Testis (tissue), 3 donors: Measurements from ENCODE around the gene ZNF674. TPM values are rescaled to one million over a fixed set of nuclear protein-coding genes. Genes with fewer than 3 reads are reported as not detected.
"Not testable (repeated sequence)": the region's sequence is repeated elsewhere in the genome, so short reads cannot be mapped to it uniquely, and the experiment has no call there.

ENCODE experiments used
- DNase-seq: peaks from one replicate; pipeline ENCODE4 v3.0.0-alpha.2; 2019
- H3K27ac ChIP-seq, 2 donors: fragments of 200-600 bp; sonication (generic); one replicate each; pipeline ENCODE4 v1.5.1; 2019
- H3K27me3 ChIP-seq: fragments of 200-600 bp; sonication (generic); one replicate; pipeline ENCODE4 v1.5.1; 2019
- H3K36me3 ChIP-seq: fragments of 200-600 bp; sonication (generic); one replicate; pipeline ENCODE4 v1.5.1; 2017; ENCODE audit warnings: low read depth; ENCODE audit errors: missing control alignments
- H3K4me1 ChIP-seq: fragments of 200-600 bp; sonication (generic); one replicate; pipeline ENCODE4 v1.5.1; 2019
- H3K4me3 ChIP-seq, 2 donors: fragments of 200-600 bp; sonication (generic); one replicate each; pipeline ENCODE4 v1.5.1; 2017 to 2019
- H3K9me3 ChIP-seq: fragments of 200-600 bp; sonication (generic); one replicate; pipeline ENCODE4 v1.5.1; 2017
- CTCF ChIP-seq, 3 experiments: fragments of 450-650 bp in 2 of 3; fragments of 200-600 bp in 1 of 3; sonication (generic) in 1 of 3; IDR thresholded peaks; one replicate each; pipeline ENCODE4 v1.5.1; 2016 to 2019; ENCODE audit warnings: antibody characterized with exemption in 3 of 3, mild to moderate bottlenecking in 2 of 3, moderate library complexity in 1 of 3
- POLR2A ChIP-seq: fragments of 450-650 bp; IDR thresholded peaks from one replicate; pipeline ENCODE4 v1.6.1; 2017; ENCODE audit warnings: antibody characterized with exemption, mild to moderate bottlenecking, moderate library complexity
- WGBS, 2 donors: methylation state at CpG; one replicate each; pipeline ENCODE4 v1.1.5; 2018; 5-methylcytosine and 5-hydroxymethylcytosine counted together
- intact Hi-C: fragments of 100-400 bp; cut with DNase I; formaldehyde crosslinking; loops from one replicate; pipeline ENCODE4 v1.15.1; 2023; ENCODE audit warnings: low total_unique reads
- polyA plus RNA-seq: library from polyadenylated mRNA; stranded (reverse); fragments of 350-450 nt; fragmentation: Illumina TruSeq; extraction: RNeasy Lipid Tissue Mini Kit (QIAGEN cat#74804); gene quantifications from one replicate; pipeline ENCODE4 v1.2.3, GENCODE V29; 2014; ENCODE audit warnings: low read depth, low replicate concordance; ENCODE audit not compliant: insufficient read depth
- total RNA-seq, 2 donors: library from RNA; depleted of rRNA; stranded (reverse); fragments of >200 nt; gene quantifications; one replicate each; pipeline ENCODE4 v1.2.3, GENCODE V29; 2016

ZNF674 gene
- total and polyA plus RNA-seq, 3 donors from 2014 or later = 2.4 to 8.2 (median 6.3) TPM

DNA sequence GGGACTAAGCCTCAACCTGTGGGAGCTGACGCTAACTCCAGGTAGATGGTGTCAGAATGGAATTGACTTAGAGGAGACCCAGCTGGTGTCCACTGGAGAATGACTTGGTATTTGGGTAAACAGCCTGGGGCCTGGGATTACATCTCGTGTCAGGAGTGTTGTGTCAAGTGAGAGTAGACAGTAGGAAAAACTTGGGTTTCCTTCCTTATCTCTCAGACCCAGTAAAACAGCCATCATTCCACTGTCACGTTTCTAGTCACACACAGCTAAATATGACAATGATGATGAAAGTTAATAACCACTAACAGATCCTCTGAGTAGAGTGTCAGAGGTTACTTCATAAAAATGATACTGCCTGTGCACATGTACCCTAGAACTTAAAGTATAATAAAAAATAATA lies 13.8 kb downstream of the ZNF674 start:
- WGBS, 2 donors = 88 to 93% methylated on average over 3 of the region's 3 CpGs
- H3K9me3 ChIP-seq = no peaks in the 10 kb centered on the region
- intact Hi-C loops = no loop called here
- no peak overlapping the region for H3K27ac ChIP-seq
- no peaks in the 10 kb centered on the region for H3K27me3 ChIP-seq
- no peak for DNase-seq
- H3K4me1 ChIP-seq = no peaks in the 10 kb centered on the region
- no peaks in the 10 kb centered on the region for H3K36me3 ChIP-seq
- TF ChIP-seq POLR2A (no peak), CTCF (IDR thresholded peaks at IDR 0.05) (no peak)
- H3K4me3 ChIP-seq = no peak overlapping the region

DNA sequence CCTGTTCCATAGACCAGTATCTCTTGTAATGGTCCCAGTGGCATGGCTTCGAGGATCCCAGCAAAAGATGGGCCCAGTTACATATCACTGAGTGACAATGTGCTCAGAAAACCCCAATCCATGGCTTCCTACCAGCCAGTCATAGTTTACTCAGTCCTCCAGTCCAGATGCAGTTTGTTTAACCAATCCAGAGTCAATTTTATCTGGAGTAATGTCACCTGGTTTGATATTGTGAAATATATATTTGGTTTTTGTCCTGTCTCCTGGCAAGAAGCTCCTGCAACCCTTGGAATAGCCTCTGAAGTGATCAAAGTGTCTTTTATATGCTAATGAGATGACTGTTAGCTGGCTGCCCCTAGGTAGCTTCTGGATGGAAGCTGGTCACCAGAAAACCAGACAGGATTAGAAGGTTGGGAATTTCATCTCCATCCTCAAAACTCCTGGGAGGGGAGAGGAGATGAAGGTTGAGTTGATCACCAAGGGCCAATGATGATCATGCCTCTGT lies 14.8 kb downstream of the ZNF674 start:
- H3K4me3 ChIP-seq, H3K36me3 ChIP-seq, DNase-seq, H3K9me3 ChIP-seq, H3K27me3 ChIP-seq, H3K27ac ChIP-seq, H3K4me1 ChIP-seq, intact Hi-C loops: not testable (repeated sequence)
- WGBS, 2 donors = 100% methylated on average over 1 of the region's 1 CpG; no CpG with 5 or more reads in 1 of the 2 donors

- 86 to 96% methylated on average over 6 to 8 of the region's 12 CpGs for WGBS, 2 donors
- intact Hi-C loops, H3K4me1 ChIP-seq, H3K36me3 ChIP-seq, DNase-seq, H3K27me3 ChIP-seq, H3K27ac ChIP-seq, H3K4me3 ChIP-seq, H3K9me3 ChIP-seq: not testable (repeated sequence)
Observed at GRCh38 chrX:46529740-46530403, 15.3 kb downstream of the ZNF674 start.

- H3K27me3 ChIP-seq, DNase-seq, H3K36me3 ChIP-seq, H3K9me3 ChIP-seq, H3K4me3 ChIP-seq, H3K4me1 ChIP-seq, H3K27ac ChIP-seq, intact Hi-C loops: not testable (repeated sequence)
- 81 to 84% methylated on average over 2 to 3 of the region's 6 CpGs for WGBS, 2 donors
Observed at GRCh38 chrX:46528640-46529039, 16.6 kb downstream of the ZNF674 start.

GRCh38 chrX:46506076-46506475 lies 39.1 kb downstream of the ZNF674 start:
- H3K4me3 ChIP-seq = no peak overlapping the region
- no peaks in the 10 kb centered on the region for H3K9me3 ChIP-seq
- no peak overlapping the region for H3K27ac ChIP-seq
- TF ChIP-seq POLR2A = no peak
- no peak for TF ChIP-seq CTCF (IDR thresholded peaks at IDR 0.05)
- WGBS, 2 donors = 100% methylated on average over 1 of the region's 1 CpG
- intact Hi-C loops = no loop called here
- no peaks in the 10 kb centered on the region for H3K36me3 ChIP-seq
- no peaks in the 10 kb centered on the region for H3K27me3 ChIP-seq
- no peaks in the 10 kb centered on the region for H3K4me1 ChIP-seq
- no peak for DNase-seq

DNA sequence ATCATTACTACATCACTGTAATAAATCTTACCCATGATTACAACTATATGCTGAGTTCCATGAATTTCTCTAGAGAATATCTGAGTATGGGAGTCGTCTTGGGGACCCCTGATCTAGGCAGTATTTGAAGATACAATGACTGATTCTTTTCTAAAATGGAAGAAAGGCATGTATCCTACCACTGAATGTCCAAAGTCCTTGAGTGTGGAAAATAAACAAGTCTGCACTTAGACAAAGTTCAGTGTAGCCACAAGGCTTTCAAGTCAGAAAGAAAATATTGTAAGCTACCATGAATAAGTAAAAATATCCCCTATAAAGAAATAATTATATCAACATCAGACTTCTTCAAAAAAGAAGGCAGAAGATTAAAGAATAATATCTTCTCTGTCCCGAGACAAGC lies 42.4 kb downstream of the ZNF674 start:
- Histone ChIP-seq H3K36me3 (no peaks in the 10 kb centered on the region), H3K9me3 (no peaks in the 10 kb centered on the region)
- TF ChIP-seq POLR2A = no peak
- TF ChIP-seq CTCF (IDR thresholded peaks at IDR 0.05) = no peak

More for the DNA sequence above, 42.4 kb downstream of the ZNF674 start:
- no peak overlapping the region for H3K27ac ChIP-seq
- DNase-seq = no peak
- intact Hi-C loops = no loop called here
- no peaks in the 10 kb centered on the region for H3K4me1 ChIP-seq
- H3K4me3 ChIP-seq = no peak overlapping the region
- 87 to 97% methylated on average over 2 of the region's 2 CpGs for WGBS, 2 donors
- no peaks in the 10 kb centered on the region for H3K27me3 ChIP-seq
